Skin epidermis (tissue), 12 donors: ENCODE results near the gene SCTR.

ENCODE experiments used
- H3K27ac ChIP-seq, 21 experiments: fragments of 200-600 bp; sonication (generic) in 11 of 21; one replicate each; pipeline ENCODE4 v1.5.0; 2020; ENCODE audit warnings: mild to moderate bottlenecking in 3 of 21, inconsistent platforms in 2 of 21, moderate library complexity in 2 of 21
- H3K4me3 ChIP-seq, 7 experiments: fragments of 200-600 bp; sonication (generic) in 2 of 7; one replicate each; pipeline ENCODE4 v1.5.0; 2020; ENCODE audit warnings: inconsistent platforms in 2 of 7, mild to moderate bottlenecking in 2 of 7, moderate library complexity in 1 of 7

SCTR gene

DNA sequence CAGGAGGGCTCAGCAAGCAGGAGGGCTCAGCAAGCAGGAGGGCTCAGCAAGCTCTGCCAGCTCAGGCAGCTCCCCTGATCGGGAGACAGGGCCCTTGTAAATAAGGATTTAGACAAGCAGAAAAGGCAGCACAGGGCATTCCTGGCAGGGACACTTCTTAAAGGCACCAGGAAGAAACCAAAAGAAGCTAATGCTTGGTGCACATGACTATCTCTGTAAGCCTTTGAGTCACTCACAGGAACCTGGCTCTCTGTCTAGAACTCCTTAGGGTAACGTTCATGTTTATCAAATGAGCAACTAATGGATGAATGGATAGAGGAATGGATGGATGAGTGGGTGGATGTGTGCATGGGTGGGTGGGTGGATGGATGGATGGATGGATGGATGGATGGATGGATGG, 64.2 kb downstream of the SCTR start:
- no peak overlapping the region for H3K4me3 ChIP-seq
- H3K27ac ChIP-seq, result no peak overlapping the region

- peak overlapping the region in 1 of 21 experiments; percentile 28 for H3K27ac ChIP-seq
- H3K4me3 ChIP-seq, result no peak overlapping the region
These were observed 69.1 kb downstream of the SCTR start for GRCh38 chr2:119455066-119455718.

GRCh38 chr2:119453972-119454593, 70.2 kb downstream of the SCTR start:
- no peak overlapping the region for H3K4me3 ChIP-seq
- H3K27ac ChIP-seq, result no peak overlapping the region

DNA sequence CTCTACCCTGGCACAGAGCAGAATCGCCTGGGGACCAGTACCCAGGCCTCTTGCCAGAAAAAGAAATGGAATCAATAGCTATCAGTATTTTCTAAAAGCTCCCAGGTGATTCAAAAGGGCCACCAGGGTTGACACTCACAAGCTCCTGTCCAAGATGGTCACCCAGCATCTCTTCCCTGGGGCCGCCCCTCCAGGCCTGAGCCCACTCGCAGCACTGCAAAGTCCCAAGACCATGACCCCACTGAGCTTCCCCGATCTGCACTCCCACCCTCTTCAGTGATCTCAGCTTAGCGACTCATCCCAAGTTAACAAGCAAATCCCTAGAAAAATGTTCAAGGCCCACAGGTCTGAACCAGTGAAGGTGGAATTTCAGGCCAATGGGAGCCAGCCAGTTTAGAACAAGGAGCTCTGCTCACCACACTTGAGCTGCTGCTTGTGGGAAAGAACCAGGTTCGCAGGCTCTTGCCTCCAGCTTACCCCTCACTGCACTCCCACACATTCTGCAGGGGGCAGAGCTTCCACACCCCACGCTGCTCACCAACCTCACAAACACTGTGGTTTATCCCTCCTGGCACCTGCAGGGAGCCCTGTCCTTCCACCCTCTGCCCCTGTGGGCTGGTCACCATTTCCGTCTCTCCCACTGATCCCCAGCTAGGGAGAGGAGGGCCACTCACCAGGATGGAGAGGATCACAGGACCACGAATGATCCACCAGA, 72.8 kb downstream of the SCTR start:
- H3K27ac ChIP-seq, result no peak overlapping the region
- no peak overlapping the region for H3K4me3 ChIP-seq

- H3K27ac ChIP-seq, result no peak overlapping the region
These were observed 74.8 kb downstream of the SCTR start for GRCh38 chr2:119449521-119449920.

DNA sequence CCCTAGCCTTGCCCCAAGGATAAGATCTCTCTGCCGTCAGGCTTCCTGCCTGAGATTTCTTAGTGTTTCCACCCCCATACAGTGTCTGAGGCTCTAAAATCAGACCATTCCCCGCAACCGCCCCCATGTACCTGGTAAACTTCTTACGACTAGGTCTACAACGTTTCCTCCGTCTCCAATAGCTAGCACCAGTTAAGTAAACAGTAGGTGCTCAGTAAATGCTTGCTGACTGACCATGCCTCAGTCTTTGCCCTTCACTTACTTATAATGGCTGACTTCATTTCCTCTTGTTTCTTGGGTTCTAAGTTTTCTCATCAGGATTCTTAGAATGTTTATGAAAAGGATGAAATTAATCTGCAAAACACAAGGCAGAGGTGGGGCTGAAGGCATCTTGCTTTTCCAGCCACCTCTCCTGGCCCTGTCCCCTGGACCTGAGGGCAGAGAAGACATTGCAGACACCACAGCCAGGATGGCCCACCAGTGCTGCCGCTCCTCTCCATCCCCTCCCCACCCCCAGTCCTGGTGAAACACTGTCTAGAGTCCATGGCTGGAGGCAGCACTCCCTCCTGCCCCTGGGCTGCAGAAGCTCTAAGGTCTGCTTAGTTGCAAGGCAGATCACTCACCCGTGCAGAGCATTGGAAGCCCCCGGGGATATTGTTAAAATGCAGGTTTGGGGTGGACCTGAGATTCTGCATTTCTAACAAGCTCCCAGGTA, 75.7 kb downstream of the SCTR start:
- H3K27ac ChIP-seq, result no peak overlapping the region

More at GRCh38 chr2:119449521-119449920, 74.8 kb downstream of the SCTR start:
- no peak overlapping the region for H3K4me3 ChIP-seq

DNA sequence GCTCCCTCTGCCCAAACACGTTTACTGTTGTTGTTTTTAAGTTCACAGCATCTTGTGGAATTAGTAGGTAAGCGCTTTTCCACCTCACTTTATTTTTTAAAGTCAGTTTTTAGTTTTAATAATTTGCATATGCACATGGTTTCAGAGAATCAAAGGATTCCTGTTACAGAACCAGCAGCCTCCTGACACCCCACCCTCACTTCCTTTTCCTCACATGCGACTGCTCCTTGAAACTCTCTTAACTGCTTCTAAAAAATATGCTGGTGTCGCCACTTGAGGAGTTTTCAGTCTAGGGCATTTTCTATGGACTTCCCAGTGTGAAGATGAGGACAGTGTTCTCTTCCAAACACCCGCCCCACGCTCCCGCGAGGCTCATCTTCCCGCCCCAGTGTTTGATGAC, 78.2 kb downstream of the SCTR start:
- no peak overlapping the region for H3K27ac ChIP-seq
- H3K4me3 ChIP-seq, result no peak overlapping the region

More for the DNA sequence above, 75.7 kb downstream of the SCTR start:
- no peak overlapping the region for H3K4me3 ChIP-seq

GRCh38 chr2:119442850-119443249, 81.4 kb downstream of the SCTR start:
- Histone ChIP-seq H3K4me3 (no peak overlapping the region), H3K27ac (no peak overlapping the region)

DNA sequence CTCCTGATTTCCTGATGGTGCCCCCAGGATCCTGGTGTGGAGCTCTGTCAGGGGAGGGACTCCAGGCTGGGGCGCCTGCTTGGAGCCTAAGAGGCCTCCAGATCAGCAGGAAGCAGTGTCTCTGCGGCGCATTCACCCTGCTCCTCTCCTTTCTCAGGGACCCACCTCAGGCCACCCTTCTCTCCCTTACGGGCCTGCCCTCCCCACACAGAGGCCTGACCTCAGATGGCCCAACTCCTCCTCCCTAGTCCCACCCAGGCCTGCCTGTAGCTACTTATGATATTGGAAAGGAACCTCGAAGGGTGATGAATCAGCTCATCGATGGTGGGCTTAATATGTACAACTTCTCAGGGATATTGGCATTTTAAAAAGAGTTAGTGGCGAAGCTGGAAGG, 82.1 kb downstream of the SCTR start:
- H3K4me3 ChIP-seq, result no peak overlapping the region
- H3K27ac ChIP-seq, result no peak overlapping the region

- Histone ChIP-seq H3K4me3 (no peak overlapping the region), H3K27ac (no peak overlapping the region)
These were observed 82.7 kb downstream of the SCTR start for GRCh38 chr2:119441376-119442225.

- H3K27ac ChIP-seq, result no peak overlapping the region
- no peak overlapping the region for H3K4me3 ChIP-seq
These were observed 83.4 kb downstream of the SCTR start for GRCh38 chr2:119440873-119441272.

- Histone ChIP-seq H3K4me3 (no peak overlapping the region), H3K27ac (no peak overlapping the region)
These were observed 83.8 kb downstream of the SCTR start for GRCh38 chr2:119440501-119440870.

DNA sequence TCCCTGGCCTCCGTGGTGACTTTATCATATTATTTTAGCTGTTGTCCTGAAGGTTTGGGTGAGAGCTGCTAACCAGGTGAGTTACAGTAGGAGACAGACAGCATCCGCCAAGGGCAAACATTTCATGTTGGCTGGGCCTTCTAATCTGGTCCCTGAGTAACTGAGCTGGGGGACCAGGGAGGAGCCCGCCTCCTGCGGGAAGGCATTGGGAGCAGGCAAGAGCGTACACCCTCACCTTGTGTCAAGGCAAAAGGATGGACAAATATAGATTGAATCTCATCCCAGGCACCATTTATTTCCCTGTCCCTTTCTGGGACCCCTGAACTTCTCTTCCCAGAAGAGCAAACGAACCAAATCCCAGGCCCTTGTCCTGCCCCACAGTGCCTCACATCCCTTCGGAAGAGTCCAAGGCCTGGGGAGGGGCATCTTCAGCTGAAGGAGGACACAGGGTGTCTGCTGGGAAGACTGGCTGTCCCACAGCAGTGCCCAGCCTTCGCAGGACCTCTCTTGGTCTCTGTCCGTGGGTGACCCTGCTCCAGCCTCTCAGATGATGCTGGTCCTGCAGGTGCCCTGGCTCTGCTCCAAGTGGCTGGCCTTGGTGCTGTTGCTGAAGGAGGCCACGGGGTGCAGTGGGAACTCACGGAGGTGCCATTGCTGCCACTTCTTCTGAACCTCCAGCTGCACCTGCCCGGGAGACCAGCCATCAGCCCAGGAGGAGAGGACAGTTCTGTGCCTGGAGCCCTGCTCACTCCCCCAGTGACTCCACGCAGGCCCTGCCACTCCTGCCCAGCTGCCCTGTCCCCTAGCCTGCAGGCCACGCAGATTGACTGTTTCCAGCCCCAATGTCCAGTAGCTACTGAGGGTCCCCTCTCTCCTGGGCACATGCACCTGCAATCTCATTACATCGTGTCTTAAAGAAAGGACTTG, 84.4 kb downstream of the SCTR start:
- H3K27ac ChIP-seq, result no peak overlapping the region
- H3K4me3 ChIP-seq, result no peak overlapping the region

GRCh38 chr2:119438726-119439284, 85.5 kb downstream of the SCTR start:
- H3K4me3 ChIP-seq, result no peak overlapping the region
- no peak overlapping the region for H3K27ac ChIP-seq

GRCh38 chr2:119438128-119438656, 86.1 kb downstream of the SCTR start:
- H3K4me3 ChIP-seq, result no peak overlapping the region
- H3K27ac ChIP-seq, result no peak overlapping the region

DNA sequence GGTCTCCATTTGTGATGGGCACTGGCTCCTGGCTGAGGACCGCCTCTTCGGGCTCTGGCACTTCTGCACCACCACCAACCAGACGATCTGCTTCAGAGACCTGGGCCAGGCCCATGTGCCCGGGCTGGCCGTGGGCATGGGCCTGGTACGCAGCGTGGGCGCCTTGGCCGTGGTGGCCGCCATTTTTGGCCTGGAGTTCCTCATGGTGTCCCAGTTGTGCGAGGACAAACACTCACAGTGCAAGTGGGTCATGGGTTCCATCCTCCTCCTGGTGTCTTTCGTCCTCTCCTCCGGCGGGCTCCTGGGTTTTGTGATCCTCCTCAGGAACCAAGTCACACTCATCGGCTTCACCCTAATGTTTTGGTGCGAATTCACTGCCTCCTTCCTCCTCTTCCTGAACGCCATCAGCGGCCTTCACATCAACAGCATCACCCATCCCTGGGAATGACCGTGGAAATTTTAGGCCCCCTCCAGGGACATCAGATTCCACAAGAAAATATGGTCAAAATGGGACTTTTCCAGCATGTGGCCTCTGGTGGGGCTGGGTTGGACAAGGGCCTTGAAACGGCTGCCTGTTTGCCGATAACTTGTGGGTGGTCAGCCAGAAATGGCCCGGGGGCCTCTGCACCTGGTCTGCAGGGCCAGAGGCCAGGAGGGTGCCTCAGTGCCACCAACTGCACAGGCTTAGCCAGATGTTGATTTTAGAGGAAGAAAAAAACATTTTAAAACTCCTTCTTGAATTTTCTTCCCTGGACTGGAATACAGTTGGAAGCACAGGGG, 87.1 kb downstream of the SCTR start:
- no peak overlapping the region for H3K27ac ChIP-seq
- H3K4me3 ChIP-seq, result no peak overlapping the region

- H3K4me3 ChIP-seq, result no peak overlapping the region
- H3K27ac ChIP-seq, result no peak overlapping the region
These were observed 88.4 kb downstream of the SCTR start for GRCh38 chr2:119435953-119436297.
